Small intestine (tissue), 7 donors: ENCODE measurements around the gene SLC22A15. TPM values are rescaled to one million over a fixed set of nuclear protein-coding genes. Genes with fewer than 3 reads are reported as not detected.

Experiments used
- DNase-seq, 2 donors: peaks; one replicate each; pipeline versions ENCODE4 v3.0.0 to v3.0.0-alpha.2; 2013
- FAIRE-seq: peaks from 2 replicates; lab custom pipeline; 2012; peaks lifted over from hg19 to GRCh38; lab: Jason Lieb, UNC
- H3K27ac ChIP-seq, 3 donors: one replicate each; pipeline ENCODE4 v1.5.1; 2013; ENCODE audit warnings: low read length in 2 of 3, mild to moderate bottlenecking in 2 of 3, control low read depth in 1 of 3, inconsistent platforms in 1 of 3, low read depth in 1 of 3, moderate library complexity in 1 of 3
- H3K27me3 ChIP-seq, 3 donors: one replicate each; pipeline ENCODE4 v1.6.1; 2013; ENCODE audit warnings: low read length in 3 of 3, inconsistent platforms in 1 of 3; ENCODE audit not compliant: control insufficient read depth in 3 of 3, insufficient read depth in 3 of 3
- H3K36me3 ChIP-seq, 3 donors: one replicate each; pipeline ENCODE4 v1.6.1; 2013; ENCODE audit warnings: low read length in 3 of 3, inconsistent platforms in 1 of 3, low read depth in 1 of 3, mild to moderate bottlenecking in 1 of 3, moderate library complexity in 1 of 3; ENCODE audit not compliant: control insufficient read depth in 3 of 3, insufficient read depth in 2 of 3
- H3K4me1 ChIP-seq, 3 donors: one replicate each; pipeline ENCODE4 v1.6.1; 2013; ENCODE audit warnings: low read length in 2 of 3, inconsistent platforms in 1 of 3, low read depth in 1 of 3, mild to moderate bottlenecking in 1 of 3, moderate library complexity in 1 of 3; ENCODE audit not compliant: control insufficient read depth in 3 of 3, insufficient read depth in 2 of 3
- H3K4me3 ChIP-seq, 3 donors: one replicate each; pipeline ENCODE4 v1.5.1; 2013; ENCODE audit warnings: low read length in 3 of 3, control low read depth in 1 of 3, inconsistent platforms in 1 of 3, low read depth in 1 of 3, mild to moderate bottlenecking in 1 of 3, moderate library complexity in 1 of 3
- H3K9me3 ChIP-seq, 2 donors: one replicate each; pipeline ENCODE4 v1.6.1; 2013; ENCODE audit warnings: low read depth in 1 of 2, low read length in 1 of 2; ENCODE audit not compliant: control insufficient read depth in 2 of 2, insufficient read depth in 1 of 2
- WGBS, 3 donors: extraction: QIAGEN DNeasy Blood & Tissue Kit; methylation state at CpG; one replicate each; pipeline ENCODE4 v1.1.7; 2013; 5-methylcytosine and 5-hydroxymethylcytosine counted together
- polyA plus RNA-seq, 4 donors: library from polyadenylated mRNA; stranded (reverse) in 3 of 4; unstranded in 1 of 4; fragments of 200-250 nt in 3 of 4; fragments of 120-200 nt in 1 of 4; gene quantifications; one replicate each; pipeline versions ENCODE4 v1.2.1 to v1.2.3, GENCODE V29; 2013
- donor health status: healthy with polysubstance abuse.
- donor health status: control.
- donor health status: control.
- donor health status: Bipolar disorder and iron deficiency.
- donor health status: healthy.

SLC22A15 gene
- polyA plus RNA-seq, 4 donors: 0.27 to 2.6 (median 0.88) TPM; not detected in 1

- 83 to 90% (median 90%) methylated on average over 4 of the region's 4 CpGs for WGBS, 3 donors
- FAIRE-seq (no peak), DNase-seq (no peak)
- no peak overlapping the region for H3K4me3 ChIP-seq
- H3K27ac ChIP-seq: no peak overlapping the region
- peaks cover 0 to 3% (median 0%) of the 10 kb centered on the region in 3 donors for H3K27me3 ChIP-seq
- no peaks in the 10 kb centered on the region for H3K36me3 ChIP-seq
- H3K4me1 ChIP-seq: peaks cover 0 to 13% (median 5%) of the 10 kb centered on the region in 3 donors
- H3K9me3 ChIP-seq: no peaks in the 10 kb centered on the region
Observed at GRCh38 chr1:116115476-116116439, 139.4 kb downstream of the SLC22A15 start.

GRCh38 chr1:116118471-116118870 lies 142.2 kb downstream of the SLC22A15 start:
- H3K36me3 ChIP-seq: no peaks in the 10 kb centered on the region
- no peak overlapping the region for H3K4me3 ChIP-seq
- H3K4me1 ChIP-seq: peaks cover 0 to 5% (median 0%) of the 10 kb centered on the region in 3 donors
- 77 to 91% (median 78%) methylated on average over 3 of the region's 3 CpGs for WGBS, 3 donors
- no peak overlapping the region for H3K27ac ChIP-seq
- no peak for DNase-seq
- no peaks in the 10 kb centered on the region for H3K9me3 ChIP-seq
- H3K27me3 ChIP-seq: peaks cover 0 to 3% (median 0%) of the 10 kb centered on the region in 3 donors
- FAIRE-seq: no peak

Other genes with a start within 250 kb of the SLC22A15 start
- gene CASQ2, start 207.8 kb upstream of the SLC22A15 start, polyA plus RNA-seq: 1 to 10 TPM in 3 of 4 donors, under 1 TPM in 1; 0.22 to 5.9 (median 1.9) TPM
- not detected for gene NHLH2, start 135.4 kb upstream of the SLC22A15 start, polyA plus RNA-seq
- gene MAB21L3, start 134.9 kb downstream of the SLC22A15 start, polyA plus RNA-seq: 1 to 10 TPM in 1 of 4 donors, under 1 TPM in 2, not detected in 1; 0.16 to 1.4 (median 0.22) TPM